ENCODE measurements around the gene ZMYND8.

DNA sequence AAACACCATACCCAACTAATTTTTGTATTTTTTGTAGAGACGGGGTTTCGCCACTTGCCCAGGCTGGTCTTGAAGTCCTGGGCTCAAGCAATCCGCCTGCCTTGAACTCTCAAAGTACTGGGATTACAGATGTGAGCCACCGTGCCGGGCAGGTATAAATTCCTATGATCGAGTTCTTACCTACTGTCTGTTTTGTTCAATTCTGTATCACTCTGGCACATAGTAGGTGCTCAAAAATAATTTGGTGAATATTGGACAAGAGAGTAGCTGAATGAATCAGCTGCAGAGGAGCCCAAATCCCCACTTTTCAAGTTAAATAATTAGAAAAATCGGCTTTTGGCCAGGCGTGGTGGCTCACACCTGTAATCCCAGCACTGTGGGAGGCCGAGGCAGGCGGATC is 13.7 kb upstream of the ZMYND8 start:
- TF ChIP-seq POLR2AphosphoS5 (IDR thresholded peaks at IDR 0.05; ENCODE audit: low read depth, low read length) (no peak), POU2F2 (IDR thresholded peaks at IDR 0.05; ENCODE audit: low read depth, low read length) (no peak), POLR2A (IDR thresholded peaks at IDR 0.05; ENCODE audit: low read depth, low read length) (no peak), TAF1 (IDR thresholded peaks at IDR 0.05; ENCODE audit: low read depth, low read length) (no peak), SPI1 (IDR thresholded peaks at IDR 0.05; ENCODE audit: low read depth, low read length) (no peak)
